ENCODE data around the gene DEF6. TPM values are rescaled to one million over a fixed set of nuclear protein-coding genes. Genes with fewer than 3 reads are reported as not detected.

The DEF6 gene
- total and polyA plus RNA-seq, 2 of the 8 experiments (the other 6 are each of a cell fraction or from before 2014, with no cell fraction given) = 3.3 to 4.1 TPM

DNA sequence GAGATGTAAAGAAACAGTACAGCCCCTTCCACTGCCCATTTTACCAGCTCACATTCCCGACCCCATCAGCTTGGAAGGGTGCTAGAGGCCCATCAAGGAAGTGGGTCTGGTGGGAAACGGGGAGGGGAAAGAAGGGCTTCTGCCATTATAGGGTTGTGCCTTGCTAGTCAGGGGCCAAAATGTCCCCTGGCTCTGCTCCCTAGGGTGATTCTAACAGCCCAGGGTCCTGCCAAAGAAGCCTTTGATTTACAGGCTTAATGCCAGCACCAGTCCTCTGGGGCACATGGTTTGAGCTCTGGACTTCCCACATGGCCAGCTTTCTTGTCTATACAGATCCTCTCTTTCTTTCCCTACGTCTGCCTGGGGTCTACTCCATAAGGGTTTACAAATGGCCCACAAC lies 48.7 kb upstream of the DEF6 start:
- H3K23me2 ChIP-seq (ENCODE audit: low read depth, low read length) = no peaks in the 10 kb centered on the region
- H3K79me2 ChIP-seq (ENCODE audit: control insufficient read depth in 1 of 2, insufficient read depth in 2 of 2, low read length in 2 of 2) = no peaks in the 10 kb centered on the region
- no peaks in the 10 kb centered on the region for H3K9me3 ChIP-seq (ENCODE audit: insufficient read depth in 2 of 2, low read depth in 1 of 2, low read length in 1 of 2)
- no peak overlapping the region for H2BK20ac ChIP-seq (ENCODE audit: low read length)
- H2BK5ac ChIP-seq (ENCODE audit: low read depth, low read length) = no peak overlapping the region
- H2AK5ac ChIP-seq (ENCODE audit: low read depth, low read length) = no peak overlapping the region
- H3K36me3 ChIP-seq (ENCODE audit: control insufficient read depth in 2 of 4, insufficient read depth in 4 of 4, low read length in 3 of 4) = no peaks in the 10 kb centered on the region
- CTCF ChIA-PET (ENCODE audit: partially characterized antibody) = interaction anchor here (0.6 to 2.2 kb wide), 5 partner anchors 9 to 206 kb away, joined by 3 to 12 read pairs (median 4); no protein-coding TSS in a partner anchor
- 87% methylated on average over 3 of the region's 3 CpGs; no CpG with 5 or more reads in 1 of the 2 experiments for WGBS, 2 experiments (ENCODE audit: extremely low coverage in 1 of 2, insufficient coverage in 1 of 2, insufficient read length in 1 of 2, insufficient replicate concordance in 2 of 2, low coverage in 1 of 2, low lambda C conversion rate in 2 of 2, missing lambda C conversion rate in 1 of 2)
- no peak overlapping the region for H2BK120ac ChIP-seq (replicated peaks; ENCODE audit: low read depth, low read length)
- no peak overlapping the region for H2BK15ac ChIP-seq (ENCODE audit: low read length)
- TF ChIP-seq TCF12 (IDR thresholded peaks at IDR 0.05; ENCODE audit: low read depth, low read length) = no peak
- no peak for TF ChIP-seq SP1 (IDR thresholded peaks at IDR 0.05; ENCODE audit: low read depth, low read length)
- no peak for TF ChIP-seq CHD1 (IDR thresholded peaks at IDR 0.05; ENCODE audit: low read depth, low read length)
- TF ChIP-seq CBX5 (IDR thresholded peaks at IDR 0.05; ENCODE audit: low read depth, low read length) = no peak
- no peak for TF ChIP-seq SRF (IDR thresholded peaks at IDR 0.05; ENCODE audit: low read depth, low read length)
- no peak for TF ChIP-seq KDM1A (IDR thresholded peaks at IDR 0.05; ENCODE audit: borderline replicate concordance, low read length)
- no peak overlapping the region for H4K5ac ChIP-seq (ENCODE audit: insufficient read length, low read depth, low read length)
- H3K79me1 ChIP-seq (ENCODE audit: low read depth, low read length) = no peaks in the 10 kb centered on the region
- H2BK12ac ChIP-seq (ENCODE audit: low read depth, low read length) = no peak overlapping the region
- no peak overlapping the region for H3K4me3 ChIP-seq (ENCODE audit: extremely low read depth in 1 of 4, insufficient read depth in 2 of 4, low read depth in 3 of 4, low read length in 4 of 4)
- no peak overlapping the region for H3K9ac ChIP-seq (replicated peaks in 1 of 4; ENCODE audit: extremely low read depth in 1 of 4, low read depth in 3 of 4, low read length in 3 of 4)
- no peak overlapping the region for H3K14ac ChIP-seq (ENCODE audit: insufficient read length)
- POLR2A ChIA-PET (ENCODE audit: partially characterized antibody) = interaction anchor here (3.3 kb wide), 1 partner anchor 10 kb away, joined by 14 read pairs; the partner anchor contains the start of gene ZNF76
- no peaks in the 10 kb centered on the region for H3K27me3 ChIP-seq (replicated peaks in 1 of 4; ENCODE audit: control insufficient read depth in 3 of 4, extremely low read depth in 1 of 4, insufficient read depth in 3 of 4, low read length in 3 of 4)
- peaks cover 0 to 3% of the 10 kb centered on the region in 2 experiments for H4K20me1 ChIP-seq (replicated peaks in 1 of 2; ENCODE audit: control insufficient read depth in 1 of 2, insufficient read depth in 2 of 2, low read length in 2 of 2)
- H2AFZ ChIP-seq (ENCODE audit: low read length) = no peak overlapping the region
- no peak overlapping the region for H4K8ac ChIP-seq (ENCODE audit: extremely low read depth, insufficient read depth, low read length)
- no peak overlapping the region for H3K18ac ChIP-seq (ENCODE audit: extremely low read depth, low read length)
- 0 out of 4 replicates have a peak overlapping the region, but pooled peaks of 1 of the 2 experiments have one; percentile 9 for H3K4me2 ChIP-seq (ENCODE audit: insufficient read depth in 1 of 2, low read depth in 2 of 2, low read length in 2 of 2)
- H3K27ac ChIP-seq (ENCODE audit: low read depth, low read length) = no peak overlapping the region
- peaks cover 0 to 7% (median 2%) of the 10 kb centered on the region in 4 experiments; a peak in 2 of 7 replicates for H3K4me1 ChIP-seq (replicated peaks in 1 of 4; ENCODE audit: control insufficient read depth in 3 of 4, insufficient read depth in 4 of 4, low read length in 3 of 4)
- no peak overlapping the region for H3K56ac ChIP-seq (replicated peaks; ENCODE audit: insufficient read length, low read depth, low read length)
- DNase-seq (ENCODE audit: low read depth in 1 of 2, low spot score in 2 of 2) (no peak), FAIRE-seq (no peak)
- no peak overlapping the region for H3K4ac ChIP-seq (replicated peaks; ENCODE audit: insufficient read length, low read depth, low read length)
- no peak overlapping the region for H3K23ac ChIP-seq (ENCODE audit: insufficient read length)
- no peak overlapping the region for H4K91ac ChIP-seq (replicated peaks; ENCODE audit: insufficient read length, low read length)
